Progenitor cell of endocrine pancreas (in vitro differentiated cells): ENCODE results near the gene NPPB. TPM values are rescaled to one million over a fixed set of nuclear protein-coding genes. Genes with fewer than 3 reads are reported as not detected.

Experiments
- DNase-seq: peaks from one replicate; pipeline ENCODE4 v3.0.0; 2021; ENCODE audit warnings: low spot score; ENCODE audit not compliant: unreplicated experiment
- H3K27ac Mint-ChIP-seq: 2 replicates; pipeline ENCODE4 v1.8.0; 2021; ENCODE audit warnings: mild to moderate bottlenecking, moderate library complexity, mixed read lengths
- H3K27me3 Mint-ChIP-seq: 2 replicates; pipeline ENCODE4 v1.8.0; 2021; ENCODE audit warnings: mixed read lengths
- H3K36me3 Mint-ChIP-seq: 2 replicates; pipeline ENCODE4 v1.8.0; 2022; ENCODE audit warnings: mixed read lengths; ENCODE audit not compliant: insufficient read depth
- H3K4me1 Mint-ChIP-seq: 2 replicates; pipeline ENCODE4 v1.8.0; 2021; ENCODE audit warnings: low read depth, mixed read lengths
- H3K4me3 Mint-ChIP-seq: 2 replicates; pipeline ENCODE4 v1.8.0; 2021; ENCODE audit warnings: low read depth, mild to moderate bottlenecking, moderate library complexity, mixed read lengths
- H3K9me3 Mint-ChIP-seq: 2 replicates; pipeline ENCODE4 v1.8.0; 2021; ENCODE audit warnings: low read depth, mixed read lengths
- CTCF ChIP-seq: fragments of 200-600 bp; sonication (generic); IDR thresholded peaks from one replicate; pipeline ENCODE4 v1.5.0; 2021; ENCODE audit warnings: antibody characterized with exemption, mild to moderate bottlenecking; ENCODE audit not compliant: unreplicated experiment
- total RNA-seq: library from RNA; stranded (reverse); gene quantifications from 2 replicates; pipeline ENCODE4 v1.2.1, GENCODE V29; 2021

NPPB gene
- total RNA-seq, 1 donor from 2014 or later: 5.3 TPM

GRCh38 chr1:11891433-11892186 is 32.9 kb upstream of the NPPB start:
- TF ChIP-seq CTCF: no peak
- no peak overlapping the region for H3K27ac Mint-ChIP-seq
- peaks cover 3% of the 10 kb centered on the region for H3K4me1 Mint-ChIP-seq
- no peaks in the 10 kb centered on the region for H3K27me3 Mint-ChIP-seq
- H3K4me3 Mint-ChIP-seq: no peak overlapping the region
- no peaks in the 10 kb centered on the region for H3K9me3 Mint-ChIP-seq
- no peak for DNase-seq
- no peaks in the 10 kb centered on the region for H3K36me3 Mint-ChIP-seq

- Mint-ChIP-seq H3K4me3 (no peak overlapping the region), H3K27me3 (no peaks in the 10 kb centered on the region), H3K36me3 (no peaks in the 10 kb centered on the region), H3K9me3 (no peaks in the 10 kb centered on the region), H3K27ac (no peak overlapping the region), H3K4me1 (peaks cover 3% of the 10 kb centered on the region)
- no peak for TF ChIP-seq CTCF
- no peak for DNase-seq
Observed at GRCh38 chr1:11888877-11889208, 30.1 kb upstream of the NPPB start.

- no peak overlapping the region for H3K4me3 Mint-ChIP-seq
- H3K27me3 Mint-ChIP-seq: no peaks in the 10 kb centered on the region
- TF ChIP-seq CTCF: no peak
- DNase-seq: no peak
- H3K4me1 Mint-ChIP-seq: peaks cover 3% of the 10 kb centered on the region
- H3K27ac Mint-ChIP-seq: no peak overlapping the region
- H3K9me3 Mint-ChIP-seq: no peaks in the 10 kb centered on the region
- no peaks in the 10 kb centered on the region for H3K36me3 Mint-ChIP-seq
Observed at GRCh38 chr1:11888206-11888876, 29.6 kb upstream of the NPPB start.

- Mint-ChIP-seq H3K27ac (no peak overlapping the region), H3K4me3 (no peak overlapping the region), H3K36me3 (no peaks in the 10 kb centered on the region), H3K9me3 (no peaks in the 10 kb centered on the region), H3K27me3 (no peaks in the 10 kb centered on the region), H3K4me1 (peaks cover 6% of the 10 kb centered on the region)
- TF ChIP-seq CTCF: no peak
- DNase-seq: no peak
Observed at GRCh38 chr1:11887666-11888007, 28.9 kb upstream of the NPPB start.

- no peaks in the 10 kb centered on the region for H3K9me3 Mint-ChIP-seq
- H3K36me3 Mint-ChIP-seq: no peaks in the 10 kb centered on the region
- no peak for DNase-seq
- no peak for TF ChIP-seq CTCF
- H3K4me1 Mint-ChIP-seq: peaks cover 8% of the 10 kb centered on the region
- H3K4me3 Mint-ChIP-seq: no peak overlapping the region
- H3K27ac Mint-ChIP-seq: no peak overlapping the region
- no peaks in the 10 kb centered on the region for H3K27me3 Mint-ChIP-seq
Observed at GRCh38 chr1:11886986-11887665, 28.4 kb upstream of the NPPB start.
